Measurements from ENCODE around the gene LRRC3.

LRRC3 gene

DNA sequence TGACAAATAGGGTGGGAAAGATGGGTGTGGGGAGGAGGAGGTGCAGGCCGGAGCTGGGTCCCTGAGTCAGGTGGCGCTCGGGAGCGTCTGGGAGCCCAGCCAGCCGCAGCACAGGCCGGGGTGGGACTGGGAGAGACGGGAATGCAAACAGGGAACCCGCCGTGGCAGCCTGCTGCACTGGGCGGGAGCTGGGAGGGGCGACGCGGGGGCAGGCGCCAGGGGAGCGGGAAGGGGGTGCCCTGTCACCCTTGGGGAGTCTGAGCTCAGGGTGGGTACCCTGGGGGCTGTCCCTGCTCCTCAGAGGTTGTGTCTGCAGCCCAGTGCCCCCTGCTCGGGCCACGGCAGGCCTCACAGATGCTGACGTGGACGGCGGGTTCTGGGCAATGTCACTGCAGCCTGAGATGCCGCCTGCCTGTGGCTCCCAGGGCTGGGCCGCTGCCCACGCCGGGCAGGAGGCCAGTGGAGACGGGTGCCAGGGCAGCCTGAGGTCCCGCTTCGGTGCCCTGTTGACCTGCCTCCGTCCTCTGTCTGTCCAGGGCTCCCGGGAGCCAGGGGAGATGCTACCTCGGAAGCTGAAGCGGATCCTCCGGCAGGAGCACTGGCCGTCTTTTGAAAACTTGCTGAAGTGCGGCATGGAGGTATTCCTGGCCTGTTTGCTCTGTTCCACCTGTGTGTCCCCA lies 16.6 kb upstream of the LRRC3 start:
- DNase-seq (ENCODE audit: low spot score): no peak

DNA sequence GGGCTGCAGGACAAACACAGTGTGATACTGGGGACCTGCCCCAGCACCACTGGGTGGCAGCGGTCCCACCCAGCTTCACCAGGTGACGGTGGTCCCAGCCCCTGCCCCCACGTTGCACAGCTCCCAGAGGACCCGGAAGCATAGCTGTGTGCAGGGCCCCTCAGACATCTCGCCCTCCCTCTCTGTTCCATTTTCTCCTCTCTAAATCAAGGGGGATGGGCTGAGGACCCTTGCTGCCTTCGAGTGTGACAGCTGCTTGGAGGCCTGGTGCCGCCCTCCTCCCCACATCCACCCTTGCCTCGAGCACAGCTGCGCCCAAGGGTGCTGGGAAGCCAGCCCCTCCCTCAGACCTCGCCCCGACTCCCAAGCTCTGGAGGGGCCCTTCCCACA lies 16.1 kb upstream of the LRRC3 start:
- DNase-seq (ENCODE audit: low spot score): no peak

DNA sequence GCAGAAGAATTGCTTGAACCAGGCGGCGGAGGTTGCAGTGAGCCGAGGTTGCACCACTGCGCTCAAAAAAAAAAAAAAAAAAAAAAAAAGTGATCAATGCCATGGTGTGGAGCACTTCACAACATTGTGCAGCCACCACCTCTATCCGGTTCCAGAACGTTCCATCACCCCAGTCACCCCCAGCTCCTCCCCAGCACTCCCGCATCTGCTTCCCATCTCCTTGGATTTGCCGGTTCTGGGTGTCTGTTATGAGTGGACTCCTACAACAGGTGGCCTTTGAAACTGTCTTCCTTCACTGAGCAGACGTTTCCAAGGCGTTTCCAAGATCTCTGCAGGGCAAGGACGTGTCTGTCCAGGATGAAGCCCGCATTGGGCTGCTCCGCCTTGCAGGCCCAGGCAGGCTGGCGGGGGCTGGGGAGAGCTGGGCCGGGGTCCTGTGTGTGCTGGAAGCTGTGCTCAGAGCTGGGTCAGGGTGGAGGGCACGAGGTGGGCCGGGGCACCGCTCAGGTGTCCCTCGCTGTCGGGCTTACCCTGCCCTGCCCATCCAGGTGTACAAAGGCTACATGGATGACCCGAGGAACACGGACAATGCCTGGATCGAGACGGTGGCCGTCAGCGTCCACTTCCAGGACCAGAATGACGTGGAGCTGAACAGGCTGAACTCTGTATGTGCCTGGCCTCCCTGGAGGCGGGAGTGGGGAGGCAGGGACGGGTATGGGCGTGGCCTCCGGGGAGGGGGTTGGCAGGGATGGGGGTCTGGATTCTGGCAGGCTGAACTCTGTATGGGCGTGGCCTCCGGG lies 14.9 kb upstream of the LRRC3 start:
- no peak for DNase-seq (ENCODE audit: low spot score)

DNA sequence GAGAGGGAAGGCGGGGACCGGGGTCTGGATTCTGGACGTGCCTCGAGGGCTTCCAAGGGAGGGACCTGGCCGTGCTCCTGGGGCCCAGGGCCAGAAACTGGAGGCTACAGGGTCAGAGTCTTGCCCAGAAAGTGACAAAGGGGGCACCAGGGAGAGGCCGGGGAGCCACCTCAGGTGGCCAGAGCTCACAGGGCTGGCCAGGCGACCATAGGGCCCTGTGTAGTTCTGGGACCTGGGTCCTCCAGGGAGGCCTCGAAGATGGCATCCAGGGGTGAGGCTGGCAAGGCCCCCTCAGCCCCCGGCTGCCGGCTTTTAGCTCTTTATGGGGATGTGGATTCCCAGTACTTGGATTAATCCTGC lies 14.3 kb upstream of the LRRC3 start:
- DNase-seq (ENCODE audit: low spot score): no peak

DNA sequence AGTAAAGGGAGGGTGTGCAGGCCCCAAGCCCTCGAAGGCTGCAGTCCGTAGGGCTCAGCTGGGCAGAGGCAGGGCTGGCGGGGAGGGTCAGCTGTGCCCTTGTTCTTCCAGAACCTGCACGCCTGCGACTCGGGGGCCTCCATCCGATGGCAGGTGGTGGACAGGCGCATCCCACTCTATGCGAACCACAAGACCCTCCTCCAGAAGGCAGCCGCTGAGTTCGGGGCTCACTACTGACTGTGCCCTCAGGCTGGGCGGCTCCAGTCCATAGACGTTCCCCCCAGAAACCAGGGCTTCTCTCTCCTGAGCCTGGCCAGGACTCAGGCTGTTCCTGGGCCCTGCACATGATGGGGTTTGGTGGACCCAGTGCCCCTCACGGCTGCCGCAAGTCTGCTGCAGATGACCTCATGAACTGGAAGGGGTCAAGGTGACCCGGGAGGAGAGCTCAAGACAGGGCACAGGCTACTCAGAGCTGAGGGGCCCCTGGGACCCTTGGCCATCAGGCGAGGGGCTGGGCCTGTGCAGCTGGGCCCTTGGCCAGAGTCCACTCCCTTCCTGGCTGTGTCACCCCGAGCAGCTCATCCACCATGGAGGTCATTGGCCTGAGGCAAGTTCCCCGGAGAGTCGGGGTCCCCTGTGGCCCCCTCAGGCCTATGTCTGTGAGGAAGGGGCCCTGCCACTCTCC lies 13.6 kb upstream of the LRRC3 start:
- DNase-seq (ENCODE audit: low spot score): no peak

DNA sequence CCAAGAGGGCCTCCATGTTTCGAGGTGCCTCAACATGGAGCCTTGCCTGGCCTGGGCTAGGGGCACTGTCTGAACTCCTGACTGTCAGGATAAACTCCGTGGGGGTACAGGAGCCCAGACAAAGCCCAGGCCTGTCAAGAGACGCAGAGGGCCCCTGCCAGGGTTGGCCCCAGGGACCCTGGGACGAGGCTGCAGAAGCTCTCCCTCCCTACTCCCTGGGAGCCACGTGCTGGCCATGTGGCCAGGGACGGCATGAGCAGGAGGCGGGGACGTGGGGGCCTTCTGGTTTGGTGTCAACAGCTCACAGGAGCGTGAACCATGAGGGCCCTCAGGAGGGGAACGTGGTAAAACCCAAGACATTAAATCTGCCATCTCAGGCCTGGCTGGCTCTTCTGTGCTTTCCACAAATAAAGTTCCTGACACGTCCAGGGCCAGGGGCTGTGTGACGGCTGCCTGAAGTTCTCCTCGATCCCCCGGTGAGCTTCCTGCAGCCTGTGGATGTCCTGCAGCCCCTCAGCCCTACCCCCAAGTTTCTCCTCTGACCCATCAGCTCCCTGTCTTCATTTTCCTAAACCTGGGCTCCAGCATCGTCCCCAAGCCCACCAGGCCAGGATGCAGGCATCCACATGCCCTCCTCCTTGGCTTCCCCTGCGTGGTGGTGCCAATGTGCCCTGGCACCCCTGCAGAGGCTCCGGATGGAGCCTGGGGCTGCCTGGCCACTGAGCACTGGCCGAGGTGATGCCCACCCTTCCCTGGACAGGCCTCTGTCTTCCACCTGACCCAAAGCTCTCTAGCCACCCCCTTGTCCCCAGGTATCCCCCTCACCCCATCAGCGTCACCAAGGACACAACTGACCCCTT lies 12.8 kb upstream of the LRRC3 start:
- DNase-seq (ENCODE audit: low spot score): no peak

DNA sequence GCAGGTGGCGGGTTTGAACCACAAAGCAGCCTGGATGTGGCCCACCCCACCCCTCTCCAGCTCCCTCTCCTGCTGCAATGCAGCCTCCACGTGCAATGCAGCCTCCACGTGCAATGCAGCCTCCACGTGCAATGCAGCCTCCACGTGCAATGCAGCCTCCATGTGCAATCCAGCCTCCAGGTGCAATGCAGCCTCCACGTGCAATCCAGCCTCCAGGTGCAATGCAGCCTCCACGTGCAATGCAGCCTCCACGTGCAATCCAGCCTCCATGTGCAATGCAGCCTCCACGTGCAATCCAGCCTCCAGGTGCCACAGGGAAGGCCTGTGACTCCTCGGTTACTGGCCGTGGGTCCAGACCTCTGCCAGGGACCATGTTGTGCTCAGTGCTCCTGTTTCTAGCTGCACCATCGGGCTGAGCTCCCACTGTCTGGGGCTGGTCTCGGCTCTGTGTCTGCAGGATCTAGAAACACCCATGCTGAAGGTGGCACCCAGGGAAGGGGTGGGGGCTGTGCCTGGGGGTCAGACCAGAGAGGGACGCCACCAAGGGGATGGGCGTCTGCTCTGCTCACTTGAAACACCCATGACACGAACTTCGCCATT lies 11.9 kb upstream of the LRRC3 start:
- no peak for DNase-seq (ENCODE audit: low spot score)

DNA sequence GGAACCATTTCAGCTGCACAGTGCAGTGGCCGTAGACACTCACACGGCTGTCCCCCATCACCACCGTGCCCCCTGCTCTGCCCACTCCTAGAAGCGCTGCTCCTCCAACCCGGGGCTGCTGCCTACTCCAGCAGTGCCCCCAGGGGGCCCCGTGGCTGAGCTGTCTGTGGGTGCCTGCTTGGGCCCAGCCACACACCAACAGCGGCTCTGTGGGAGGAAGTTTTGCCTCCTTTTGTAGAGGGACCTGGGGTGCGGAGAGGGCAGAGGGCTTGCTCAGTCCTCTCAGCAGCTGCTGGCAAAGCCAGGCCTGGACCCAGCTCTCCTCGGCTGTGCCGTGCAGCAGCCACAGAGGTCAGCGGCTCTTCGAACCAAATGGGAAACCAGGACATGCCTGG lies 11.4 kb upstream of the LRRC3 start:
- DNase-seq (ENCODE audit: low spot score): no peak

DNA sequence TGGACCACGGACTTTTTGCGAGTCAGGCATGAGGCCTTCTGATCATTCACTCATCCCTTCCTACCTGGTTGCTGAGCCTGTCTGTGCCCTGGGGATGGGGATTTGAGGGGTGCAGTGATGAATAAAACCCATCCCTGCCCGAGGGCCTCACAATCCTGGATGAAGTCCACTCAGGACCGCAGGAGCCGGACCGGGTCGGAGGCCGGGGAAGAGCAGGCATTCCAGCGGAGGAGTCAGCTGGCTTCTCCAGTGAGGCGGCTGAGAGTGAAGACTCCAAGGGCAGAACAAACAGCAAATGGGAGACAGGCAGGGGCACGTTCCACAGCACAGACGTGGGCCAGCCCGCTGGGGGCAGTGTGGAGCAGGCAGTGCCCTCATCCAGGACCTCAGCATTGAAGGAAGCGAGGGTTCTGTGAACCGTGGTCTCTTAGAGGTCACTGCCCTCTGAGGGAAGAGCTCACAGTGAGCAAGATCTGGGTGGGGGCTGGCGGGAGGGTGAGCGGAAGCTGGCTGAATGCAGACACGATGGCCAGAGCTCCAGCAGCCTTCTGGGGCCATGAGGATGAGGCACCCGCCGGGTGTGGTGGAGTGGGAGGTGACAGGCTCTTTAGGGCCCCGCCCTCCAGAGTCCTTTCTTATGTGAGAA lies 10.9 kb upstream of the LRRC3 start:
- DNase-seq (ENCODE audit: low spot score): no peak

DNA sequence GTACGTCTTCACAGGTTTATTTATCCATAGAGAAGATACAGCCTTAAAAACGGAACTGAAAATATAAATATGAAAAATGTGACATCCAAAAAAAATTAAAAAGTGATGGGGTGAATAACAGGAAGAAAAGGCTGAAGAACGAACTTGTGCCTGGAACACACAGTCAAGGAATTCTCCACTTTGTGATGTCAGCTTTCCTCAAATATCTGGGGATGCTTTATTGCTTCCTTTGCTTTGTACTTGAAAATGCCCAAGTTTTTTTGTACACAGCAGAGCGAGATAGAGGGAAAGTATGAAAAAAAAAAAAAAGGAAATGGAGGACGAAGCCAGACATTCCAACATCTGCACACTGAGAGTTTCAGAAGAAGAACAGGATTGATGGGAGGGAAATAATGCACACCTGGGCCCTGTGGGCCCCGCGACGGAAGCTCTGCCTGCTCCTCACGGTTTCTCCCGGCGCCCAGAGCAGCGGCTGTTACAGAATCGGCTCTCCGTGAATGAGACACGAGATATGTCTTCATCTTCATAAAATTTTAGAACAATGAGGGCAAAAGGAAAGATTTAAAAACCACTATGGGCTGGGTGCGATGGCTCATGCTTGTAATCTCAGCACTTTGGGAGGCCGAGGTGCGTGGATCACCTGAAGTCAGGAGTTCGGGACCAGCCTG lies 10.0 kb upstream of the LRRC3 start:
- DNase-seq (ENCODE audit: low spot score): no peak

DNA sequence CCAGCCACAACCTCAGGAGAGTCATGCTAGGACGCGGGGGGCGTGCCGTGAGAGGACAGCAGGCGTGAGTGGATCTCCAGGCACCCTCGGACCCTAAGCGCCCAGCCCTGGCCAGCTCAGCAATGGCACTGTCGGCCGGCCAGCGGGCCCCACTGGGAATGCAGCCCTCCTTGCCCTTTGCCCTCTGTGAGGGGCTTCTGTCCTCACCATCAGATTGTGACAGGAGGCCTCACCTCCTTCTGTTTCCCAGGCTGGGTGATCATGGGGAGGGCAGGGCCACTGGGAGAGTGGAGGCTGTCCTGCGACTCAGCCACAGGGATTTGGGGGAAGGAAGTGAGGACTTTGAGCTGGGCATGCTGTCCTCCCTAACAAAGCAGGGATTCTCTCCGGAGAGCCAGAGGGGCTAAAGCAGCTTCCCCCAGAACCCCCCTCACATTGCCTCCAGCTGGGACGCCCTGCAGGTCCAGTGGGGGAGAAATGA lies 6.6 kb upstream of the LRRC3 start:
- DNase-seq (ENCODE audit: low spot score): no peak

DNA sequence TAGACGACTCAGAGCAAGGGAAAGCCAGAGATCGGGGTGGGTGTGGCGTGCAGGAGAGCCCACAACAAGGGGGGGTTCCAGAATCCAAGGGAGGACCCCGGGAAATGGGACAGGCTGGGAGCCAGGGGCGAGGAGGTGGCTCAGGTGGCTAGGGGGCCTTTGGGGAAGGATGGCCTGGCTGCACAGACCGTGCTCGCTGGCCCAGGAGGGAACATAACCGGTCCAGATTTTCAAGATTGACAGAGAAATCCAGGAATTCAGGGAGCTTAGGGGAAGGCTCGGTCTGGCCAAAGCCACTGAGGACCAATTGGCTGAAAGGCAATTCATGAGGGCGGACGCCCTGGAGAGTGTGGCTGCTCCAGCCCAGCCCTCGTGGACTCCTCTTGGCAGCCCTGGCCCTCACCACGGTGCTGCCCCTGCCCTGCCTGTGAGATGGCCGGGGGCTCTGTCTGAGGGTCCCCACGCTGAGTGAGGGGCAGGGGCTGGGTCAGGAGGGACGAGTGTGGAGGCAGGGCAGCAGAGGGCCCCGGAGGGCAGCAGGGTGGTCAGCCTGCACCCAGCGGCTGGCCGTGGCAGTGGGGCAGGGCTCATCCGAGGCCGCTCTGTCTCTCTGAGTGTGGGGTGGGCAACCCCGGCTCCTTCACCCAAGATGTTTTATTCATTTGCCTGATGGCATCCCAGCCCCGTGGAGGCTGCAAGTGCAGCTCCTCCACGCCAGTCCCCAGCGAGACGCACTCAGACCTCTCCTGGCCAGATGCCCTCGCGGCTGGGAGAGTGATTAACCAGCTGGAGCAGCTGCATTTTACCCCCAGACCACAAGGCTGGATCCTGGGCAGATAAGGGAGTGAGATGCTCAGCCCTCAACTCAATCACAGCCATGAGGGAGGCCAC lies 5.6 kb upstream of the LRRC3 start:
- DNase-seq (ENCODE audit: low spot score): no peak

DNA sequence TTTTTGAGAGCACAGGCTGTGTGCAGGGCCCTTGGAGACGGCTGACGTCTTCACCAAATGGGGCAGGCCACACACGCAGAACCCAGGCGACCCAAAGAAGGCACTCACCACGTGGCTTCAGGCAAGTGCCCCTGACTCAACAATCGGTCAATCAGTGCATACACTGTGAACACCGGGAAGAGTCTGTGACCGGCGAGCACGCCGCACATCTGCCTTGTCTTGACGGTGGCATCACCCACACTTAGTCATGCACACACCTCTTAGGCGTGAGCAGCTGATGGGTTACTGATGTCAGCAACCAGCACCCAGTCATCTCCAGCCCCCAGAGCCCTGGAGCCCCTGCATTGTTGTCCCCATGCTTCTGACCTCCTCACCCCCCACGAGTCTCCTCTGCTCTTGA lies 4.9 kb upstream of the LRRC3 start:
- DNase-seq (ENCODE audit: low spot score): no peak

DNA sequence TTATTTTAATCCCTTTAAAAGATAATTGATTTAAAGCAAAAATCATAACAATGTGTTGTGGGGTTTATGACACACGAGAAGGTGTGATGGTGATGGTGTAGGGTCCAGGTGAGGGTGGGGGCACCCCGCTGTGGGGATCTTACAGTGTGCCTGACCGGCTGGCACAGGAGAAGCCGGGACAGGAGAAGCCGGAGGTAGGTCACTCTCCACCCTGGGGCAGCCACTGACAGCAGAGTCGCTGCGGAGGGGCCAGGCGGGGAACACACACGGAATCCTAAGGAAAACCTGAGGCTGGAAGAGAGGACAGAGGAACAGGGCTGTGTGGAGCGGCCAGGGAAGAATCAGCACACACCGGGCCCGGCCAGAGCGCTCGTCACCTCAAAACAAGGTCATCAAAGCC lies 4.3 kb upstream of the LRRC3 start:
- DNase-seq (ENCODE audit: low spot score): no peak

DNA sequence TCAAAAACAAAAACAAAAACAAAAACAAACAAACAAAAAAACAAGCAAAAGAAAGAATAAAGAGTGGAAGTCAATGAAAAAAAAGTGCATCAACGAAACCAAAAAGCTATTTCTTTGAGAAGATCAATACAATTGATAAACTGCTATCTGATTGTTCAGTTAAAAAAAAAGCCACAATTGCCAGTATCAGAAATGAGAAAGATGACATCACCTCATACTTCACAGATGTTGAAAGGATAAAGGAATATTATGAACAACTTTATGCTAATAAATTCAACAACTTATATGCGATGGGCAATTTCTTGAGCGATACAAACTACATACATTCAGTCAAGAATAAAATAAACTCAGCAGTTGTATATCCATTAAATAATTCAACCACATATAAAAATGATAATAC lies 2.2 kb upstream of the LRRC3 start:
- no peak for DNase-seq (ENCODE audit: low spot score)

DNA sequence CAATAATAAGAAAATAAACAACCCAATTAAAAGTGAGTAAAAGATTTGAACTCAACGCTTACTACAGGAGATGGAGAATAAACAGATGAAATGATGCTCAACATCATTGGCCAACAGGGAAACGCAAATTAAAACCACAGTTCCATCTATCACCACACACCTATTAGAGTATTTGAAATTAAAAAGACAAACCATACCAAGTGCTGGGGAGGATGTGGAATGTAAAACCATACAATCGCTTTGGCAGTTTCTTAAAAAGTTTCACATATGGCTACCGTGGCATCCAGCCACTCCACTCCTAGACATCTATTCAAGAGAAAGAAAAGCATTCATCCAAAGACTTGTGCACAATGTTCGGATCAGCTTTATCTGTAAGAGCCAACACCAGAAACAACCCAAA lies 1.3 kb upstream of the LRRC3 start:
- DNase-seq (ENCODE audit: low spot score): no peak

DNA sequence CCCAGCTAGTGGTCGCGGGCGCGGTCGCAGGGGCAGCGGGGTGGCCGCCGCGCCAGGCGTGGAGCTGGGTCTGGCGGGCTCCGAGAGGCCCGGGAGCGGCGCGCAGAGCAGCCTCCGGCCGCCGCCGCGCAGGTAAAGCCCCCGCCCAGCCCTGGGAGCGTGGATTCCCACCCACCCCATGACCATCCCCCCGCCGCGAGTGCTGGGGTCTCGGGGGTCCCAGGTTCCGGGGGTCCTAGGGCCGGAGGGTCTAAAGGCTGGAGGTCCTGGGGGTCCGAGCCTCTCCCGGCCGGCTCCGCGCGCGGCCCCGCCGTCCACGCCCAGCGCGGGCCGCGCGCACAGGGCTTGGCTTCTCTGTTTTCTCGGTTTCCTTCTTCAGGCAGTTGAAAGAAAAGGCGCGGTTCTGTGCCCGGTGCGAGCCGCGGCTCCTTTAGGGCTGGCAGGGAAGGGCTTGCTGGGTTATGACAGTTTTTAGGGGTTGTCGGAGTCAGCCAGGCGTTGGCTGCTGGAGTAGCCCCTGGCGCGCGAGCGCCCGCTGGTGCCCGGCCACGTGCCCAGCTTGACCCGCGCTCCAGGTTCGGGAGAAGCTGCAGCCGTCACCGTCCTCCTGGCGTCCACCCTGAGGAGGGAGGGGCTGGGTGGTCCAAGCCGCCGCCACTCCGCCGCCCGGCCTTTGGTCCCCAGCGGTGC lies 359 bp downstream of the LRRC3 start:
- no peak for DNase-seq (ENCODE audit: low spot score)

DNA sequence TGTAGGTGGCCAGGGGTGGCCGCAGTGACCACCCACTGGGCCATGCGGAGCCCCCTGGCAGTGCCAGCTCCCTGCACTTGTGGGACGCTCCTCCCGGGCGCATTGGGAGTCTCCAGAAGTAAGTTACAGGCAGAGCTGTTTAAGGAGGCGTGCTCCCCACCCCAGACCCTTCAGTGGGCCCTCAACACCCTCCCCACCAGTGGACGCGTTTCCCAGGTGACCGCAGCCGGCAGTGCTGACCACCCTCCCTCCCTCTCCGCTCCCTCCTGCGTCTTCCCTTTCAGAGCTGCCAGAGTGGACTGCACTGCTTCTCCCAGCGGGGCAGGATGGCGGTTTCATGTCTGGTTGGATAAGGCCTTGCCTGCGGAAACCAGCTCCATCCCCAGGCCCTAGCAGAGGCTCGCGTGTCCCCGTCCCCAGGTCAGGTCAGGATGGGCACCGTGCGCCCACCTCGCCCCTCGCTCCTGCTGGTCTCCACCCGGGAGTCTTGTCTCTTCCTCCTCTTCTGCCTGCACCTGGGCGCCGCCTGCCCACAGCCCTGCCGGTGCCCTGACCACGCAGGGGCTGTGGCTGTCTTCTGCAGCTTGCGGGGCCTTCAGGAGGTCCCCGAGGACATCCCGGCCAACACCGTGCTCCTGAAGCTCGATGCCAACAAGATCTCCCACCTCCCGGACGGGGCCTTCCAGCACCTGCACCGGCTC lies 1.1 kb downstream of the LRRC3 start:
- DNase-seq (ENCODE audit: low spot score): no peak

Measured in hepatic stellate cell (primary cell).